Spinal cord (tissue), 10 donors: ENCODE measurements around the gene GNPTAB. TPM values are rescaled to one million over a fixed set of nuclear protein-coding genes. Genes with fewer than 3 reads are reported as not detected.
"Not testable (repeated sequence)": the region's sequence is repeated elsewhere in the genome, so short reads cannot be mapped to it uniquely, and the experiment has no call there.

Experiments
- DNase-seq, 6 donors: peaks; one replicate each; pipeline versions ENCODE4 v3.0.0 to v3.0.0-alpha.2; 2013 to 2015; ENCODE audit warnings: low spot score in 6 of 6, low read depth in 4 of 6
- H3K27ac ChIP-seq: one replicate; pipeline ENCODE4 v1.5.1; 2013; ENCODE audit warnings: low read depth, low read length, control low read depth
- H3K27me3 ChIP-seq: one replicate; pipeline ENCODE4 v1.6.1; 2013; ENCODE audit warnings: low read length; ENCODE audit not compliant: control insufficient read depth, insufficient read depth
- H3K36me3 ChIP-seq: one replicate; pipeline ENCODE4 v1.6.1; 2013; ENCODE audit warnings: low read length; ENCODE audit not compliant: control insufficient read depth, insufficient read depth
- H3K4me1 ChIP-seq: one replicate; pipeline ENCODE4 v1.6.1; 2013; ENCODE audit warnings: low read length; ENCODE audit not compliant: control insufficient read depth, insufficient read depth
- H3K4me3 ChIP-seq: one replicate; pipeline ENCODE4 v1.5.1; 2013; ENCODE audit warnings: low read depth, low read length, control low read depth
- H3K9me3 ChIP-seq: one replicate; pipeline ENCODE4 v1.6.1; 2013; ENCODE audit warnings: low read length; ENCODE audit not compliant: control insufficient read depth, insufficient read depth
- WGBS: methylation state at CpG from one replicate; pipeline ENCODE4 v1.1.5; 2013; ENCODE audit warnings: missing lambda C conversion rate; ENCODE audit not compliant: insufficient coverage; 5-methylcytosine and 5-hydroxymethylcytosine counted together
- polyA plus RNA-seq, 2 donors: library from polyadenylated mRNA; unstranded; fragments of 120-200 nt; gene quantifications; one replicate each; pipeline ENCODE4 v1.2.1, GENCODE V29; 2013; ENCODE audit not compliant: insufficient read length in 2 of 2
- total RNA-seq, 2 donors: library from RNA; depleted of rRNA in 1 of 2; stranded (reverse); fragments of 120-200 nt in 1 of 2; fragments of >200 nt in 1 of 2; gene quantifications; one replicate each; pipeline versions ENCODE4 v1.2.3 to v1.2.4, GENCODE V29; 2013 to 2014
- donor health status: healthy.

GNPTAB gene
- total and polyA plus RNA-seq, 4 donors = 33.3 to 63.4 (median 59.5) TPM

DNA sequence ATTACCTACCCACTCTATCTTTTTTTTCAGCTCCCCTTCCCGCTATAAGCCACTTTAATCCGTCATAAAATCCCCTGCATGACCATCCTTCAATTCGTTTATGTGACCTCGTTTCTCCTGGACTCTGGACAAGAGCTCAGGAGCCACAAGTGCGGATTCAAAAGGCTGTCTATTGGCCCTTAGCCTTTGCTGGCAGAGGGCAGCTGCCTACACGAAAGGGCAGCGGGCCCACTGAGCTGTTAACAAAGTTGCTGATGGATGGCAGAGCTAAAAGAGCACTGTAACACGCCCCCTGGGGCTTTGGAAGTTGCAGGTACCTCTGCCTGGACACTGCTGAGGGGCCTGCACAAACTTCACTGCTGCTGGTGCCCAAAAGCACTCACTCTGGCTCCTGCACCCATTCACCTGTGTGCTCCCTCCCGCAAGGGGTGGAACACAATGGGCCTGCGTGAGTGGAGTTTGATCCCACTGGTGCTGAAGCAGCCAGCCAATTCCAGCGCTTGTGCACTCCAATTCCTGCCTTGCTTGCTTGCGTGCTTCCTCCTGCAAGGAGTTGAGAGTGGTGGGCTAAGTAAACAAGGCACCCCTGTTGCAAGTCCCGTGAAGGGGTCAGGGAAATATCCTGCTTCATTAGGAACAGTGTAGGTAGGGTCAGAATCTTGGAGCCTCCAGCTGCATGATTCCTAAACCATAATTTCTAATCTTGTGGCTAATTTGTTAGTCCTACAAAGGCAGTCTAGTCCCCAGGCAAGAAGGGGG, 36.0 kb upstream of the GNPTAB start:
- no peak for DNase-seq
- Histone ChIP-seq H3K9me3 (no peaks in the 10 kb centered on the region), H3K27me3 (no peaks in the 10 kb centered on the region), H3K27ac (no peak overlapping the region), H3K36me3 (no peaks in the 10 kb centered on the region), H3K4me1 (no peaks in the 10 kb centered on the region), H3K4me3 (no peak overlapping the region)
- 73% methylated on average over 9 of the region's 13 CpGs for WGBS

DNA sequence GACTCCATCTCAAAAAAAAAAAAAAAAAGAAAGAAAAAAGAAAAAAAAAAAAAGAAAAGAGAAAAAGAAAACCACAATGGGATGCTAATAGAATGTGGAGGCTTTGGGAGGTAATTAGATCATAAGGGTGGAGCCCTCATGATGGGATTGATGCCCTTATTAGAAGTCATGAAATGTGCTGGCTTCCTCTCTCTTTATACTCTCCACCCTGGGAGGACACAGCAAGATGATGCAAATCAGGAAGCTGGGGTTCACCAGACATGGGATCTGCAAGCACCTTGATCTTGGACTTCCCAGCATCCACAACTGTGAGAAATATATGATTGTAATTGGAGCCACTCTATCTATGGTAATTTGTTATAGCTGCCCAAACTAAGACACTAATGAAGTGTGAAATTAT, 33.2 kb upstream of the GNPTAB start:
- no peak overlapping the region for H3K27ac ChIP-seq
- no peaks in the 10 kb centered on the region for H3K36me3 ChIP-seq
- no peaks in the 10 kb centered on the region for H3K27me3 ChIP-seq
- H3K9me3 ChIP-seq = no peaks in the 10 kb centered on the region
- H3K4me1 ChIP-seq = no peaks in the 10 kb centered on the region
- H3K4me3 ChIP-seq = no peak overlapping the region
- no peak for DNase-seq

DNA sequence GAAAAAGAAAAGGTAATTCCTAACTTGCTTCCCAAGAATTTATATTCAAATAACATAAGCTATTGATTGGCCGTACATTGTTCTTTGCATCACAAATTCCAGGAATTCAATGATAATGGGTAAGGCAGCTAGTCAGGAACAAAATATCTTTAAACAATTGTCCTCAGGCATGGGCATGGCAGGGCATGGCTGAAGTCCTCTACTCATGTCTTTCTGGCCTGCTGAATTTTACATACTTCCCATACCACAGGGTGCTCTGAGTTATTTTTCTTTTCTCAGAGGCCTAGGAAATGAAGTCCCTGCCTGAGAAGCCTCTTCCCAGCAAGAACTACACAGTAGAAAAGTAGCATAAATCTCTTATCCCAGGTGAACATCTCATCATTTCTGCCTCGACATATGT, 31.5 kb upstream of the GNPTAB start:
- Histone ChIP-seq H3K4me1 (no peaks in the 10 kb centered on the region), H3K4me3 (no peak overlapping the region)
- WGBS = 100% methylated on average over 1 of the region's 2 CpGs

DNA sequence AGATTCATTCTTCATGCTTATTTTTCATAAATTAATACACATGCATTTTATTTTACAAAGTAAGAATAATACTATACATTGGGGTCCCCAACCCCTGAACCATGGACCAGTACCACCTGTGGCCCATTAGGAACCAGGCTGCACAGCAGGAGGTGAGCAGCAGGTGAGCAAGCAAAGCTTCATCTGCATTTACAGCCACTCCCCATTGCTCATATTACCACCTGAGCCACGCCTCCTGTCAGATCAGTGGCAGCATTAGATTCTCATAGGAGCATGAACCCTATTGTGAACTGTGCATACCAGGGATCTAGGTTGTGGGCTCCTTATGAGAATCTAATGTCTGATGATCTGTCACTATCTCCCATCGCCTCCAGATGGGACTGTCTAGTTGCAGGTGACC, 30.9 kb upstream of the GNPTAB start:
- not testable (repeated sequence) for DNase-seq, H3K27ac ChIP-seq, H3K27me3 ChIP-seq, H3K9me3 ChIP-seq, H3K4me1 ChIP-seq, H3K36me3 ChIP-seq, H3K4me3 ChIP-seq
- WGBS = no CpG with 5 or more reads among the region's 2 CpGs

More for the DNA sequence above, 31.5 kb upstream of the GNPTAB start:
- Histone ChIP-seq H3K9me3 (no peaks in the 10 kb centered on the region), H3K36me3 (no peaks in the 10 kb centered on the region), H3K27ac (no peak overlapping the region), H3K27me3 (no peaks in the 10 kb centered on the region)
- no peak for DNase-seq

DNA sequence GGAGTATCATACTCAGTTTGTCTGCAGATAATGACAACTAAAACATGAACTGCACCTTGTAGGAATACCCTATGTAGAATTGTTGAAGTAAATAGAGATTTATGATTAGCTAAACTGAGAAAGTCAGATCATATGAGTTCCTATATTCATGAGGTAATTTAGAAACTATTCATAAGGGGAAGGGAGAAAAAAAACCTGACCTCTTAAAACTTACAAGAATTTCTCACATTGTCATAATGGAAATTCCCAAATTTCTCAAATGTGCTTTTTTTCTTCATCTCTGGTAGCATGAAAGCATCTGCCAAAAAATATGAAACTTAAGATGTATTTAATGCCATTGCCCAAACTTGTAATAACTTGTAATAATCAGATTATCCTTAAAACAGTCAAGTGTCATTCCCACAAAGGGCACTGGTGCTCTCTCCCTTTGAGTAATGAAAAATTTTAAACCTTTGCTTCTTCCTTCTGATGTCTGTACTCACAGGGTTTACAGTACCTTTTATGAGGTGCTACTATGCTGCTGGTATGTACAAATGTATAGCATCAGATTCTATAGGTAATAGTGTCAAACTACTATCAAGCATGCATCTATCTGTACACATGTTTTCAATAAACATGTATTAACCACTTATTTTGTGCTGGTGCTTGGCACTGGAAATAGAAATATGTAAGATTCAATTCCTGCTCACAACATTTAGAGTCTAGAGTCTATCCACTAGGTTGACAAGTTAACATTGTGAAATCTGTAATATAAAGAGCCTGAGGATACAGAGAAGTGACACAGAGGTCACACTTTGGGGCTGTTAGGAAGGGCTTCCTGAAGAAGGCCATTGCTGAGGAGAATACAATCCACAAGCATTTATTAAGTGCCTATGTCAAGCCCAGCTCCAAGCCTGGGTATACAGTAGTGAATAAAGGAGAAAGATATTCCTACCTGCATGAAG, 29.2 kb upstream of the GNPTAB start:
- Histone ChIP-seq H3K36me3 (no peaks in the 10 kb centered on the region), H3K4me3 (no peak overlapping the region), H3K27me3 (no peaks in the 10 kb centered on the region), H3K4me1 (no peaks in the 10 kb centered on the region), H3K27ac (no peak overlapping the region), H3K9me3 (no peaks in the 10 kb centered on the region)
- no peak for DNase-seq

DNA sequence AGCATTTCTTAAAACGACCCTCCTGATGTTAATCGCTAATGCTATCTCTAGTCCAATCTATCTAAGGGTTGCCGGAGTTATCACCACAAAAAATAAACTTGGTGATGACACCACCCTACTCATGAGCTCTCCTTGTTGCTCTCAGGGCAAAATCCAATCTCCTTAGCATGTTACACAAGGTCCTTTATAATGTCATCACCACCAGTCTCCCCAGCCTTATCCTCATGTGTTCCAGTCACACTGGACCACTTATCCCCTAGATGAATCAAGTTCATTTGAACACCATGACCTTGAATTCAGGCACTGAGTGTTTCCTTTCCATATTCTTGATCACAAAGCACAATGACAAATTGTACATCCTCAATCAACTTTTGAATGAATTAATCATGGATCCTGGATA, 27.6 kb upstream of the GNPTAB start:
- H3K9me3 ChIP-seq = no peaks in the 10 kb centered on the region
- no peak for DNase-seq
- H3K27ac ChIP-seq = no peak overlapping the region
- no peak overlapping the region for H3K4me3 ChIP-seq
- no peaks in the 10 kb centered on the region for H3K4me1 ChIP-seq
- H3K36me3 ChIP-seq = no peaks in the 10 kb centered on the region
- H3K27me3 ChIP-seq = no peaks in the 10 kb centered on the region
- WGBS = 96% methylated on average over 3 of the region's 3 CpGs

DNA sequence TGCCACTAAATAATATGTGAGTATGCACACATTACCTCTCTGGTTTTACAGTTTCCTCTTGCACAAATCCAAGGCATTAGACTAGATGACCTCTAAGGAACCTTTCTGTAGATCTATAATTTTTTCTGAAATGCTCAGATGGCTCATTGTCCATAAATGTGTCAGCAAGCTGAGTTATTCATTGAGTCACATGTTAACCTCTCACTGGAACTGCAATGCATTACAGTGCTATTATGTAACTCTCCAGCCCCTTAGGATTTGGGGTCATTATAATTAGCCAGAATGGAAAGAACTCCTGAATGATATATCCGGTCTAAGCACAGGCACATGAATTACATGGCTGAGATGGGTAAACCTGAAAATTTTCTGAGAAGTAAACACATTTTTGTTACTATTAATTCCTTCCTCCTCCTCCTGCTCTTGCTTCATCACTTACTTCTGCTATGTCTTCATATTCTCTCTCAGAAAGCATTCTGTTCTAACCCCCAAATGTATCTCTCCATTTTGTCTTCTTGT, 26.3 kb upstream of the GNPTAB start:
- H3K27me3 ChIP-seq = no peaks in the 10 kb centered on the region
- no peak overlapping the region for H3K27ac ChIP-seq
- H3K4me3 ChIP-seq = no peak overlapping the region
- no peaks in the 10 kb centered on the region for H3K36me3 ChIP-seq
- no CpG with 5 or more reads among the region's 1 CpG for WGBS
- no peaks in the 10 kb centered on the region for H3K4me1 ChIP-seq
- no peaks in the 10 kb centered on the region for H3K9me3 ChIP-seq
- peak in 1 of 6 donors; percentile 37 for DNase-seq

DNA sequence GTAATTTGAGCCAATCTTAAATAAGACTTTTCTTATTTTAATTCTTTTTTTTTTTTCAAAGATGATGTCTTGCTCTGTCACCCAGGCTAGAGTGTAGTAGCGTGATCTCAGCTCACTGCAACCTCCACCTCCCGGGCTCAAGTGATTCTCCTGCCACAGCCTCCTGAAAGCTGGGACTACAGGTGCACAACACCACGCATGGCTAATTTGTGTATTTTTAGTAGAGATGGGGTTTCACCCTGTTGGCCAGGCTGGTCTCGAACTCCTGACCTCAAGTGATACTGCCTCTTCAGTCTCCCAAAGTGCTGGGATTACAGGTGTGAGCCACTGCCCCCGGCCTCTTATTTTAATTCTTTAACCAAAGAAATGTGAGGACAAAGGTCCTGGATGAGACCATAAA, 25.9 kb upstream of the GNPTAB start:
- H3K36me3 ChIP-seq, H3K27ac ChIP-seq, H3K9me3 ChIP-seq, H3K4me3 ChIP-seq, H3K4me1 ChIP-seq, DNase-seq, H3K27me3 ChIP-seq: not testable (repeated sequence)
- WGBS = 60% methylated on average over 2 of the region's 5 CpGs

DNA sequence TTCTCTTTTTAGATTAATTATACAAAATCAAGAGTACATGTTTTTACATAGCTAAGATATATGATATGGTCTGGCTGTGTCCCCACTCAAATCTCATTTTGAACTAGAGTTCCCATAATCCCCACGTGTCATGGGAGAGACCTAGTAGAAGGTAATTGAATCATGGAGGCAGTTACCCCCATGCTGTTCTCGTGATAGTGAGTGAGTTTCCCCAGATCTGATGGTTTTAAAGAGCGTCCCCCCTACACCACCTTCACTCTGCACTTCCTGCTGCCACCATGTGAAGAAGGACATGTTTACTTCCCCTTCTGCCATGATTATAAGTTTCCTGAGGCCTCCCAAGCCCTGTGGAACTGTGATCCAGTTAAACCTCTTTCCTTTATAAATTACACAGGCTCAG, 25.2 kb upstream of the GNPTAB start:
- Histone ChIP-seq H3K9me3 (no peaks in the 10 kb centered on the region), H3K4me1 (no peaks in the 10 kb centered on the region), H3K36me3 (no peaks in the 10 kb centered on the region), H3K27me3 (no peaks in the 10 kb centered on the region), H3K27ac (no peak overlapping the region), H3K4me3 (no peak overlapping the region)
- no CpG with 5 or more reads among the region's 3 CpGs for WGBS
- DNase-seq = no peak
